Hair follicular keratinocyte (primary cell): ENCODE data around the gene TPPP3. TPM values are rescaled to one million over a fixed set of nuclear protein-coding genes. Genes with fewer than 3 reads are reported as not detected.

ENCODE experiments used
- total RNA-seq: library from RNA; depleted of rRNA; stranded (reverse); fragments of >200 nt; gene quantifications from 2 replicates; pipeline ENCODE4 v1.2.3, GENCODE V29; 2015

The TPPP3 gene
- total RNA-seq, result not detected in 2 replicates

GRCh38 chr16:67393111-67393787 is at the start of gene TPPP3:
TPPP3 (minus strand) TSS chr16:67393498; CDS start chr16:67391111, 2,387 bp downstream.

GRCh38 chr16:67430977-67431774 is 37.9 kb upstream of the TPPP3 start, which contains the start of gene HSD11B2:
HSD11B2 (plus strand) TSS chr16:67431121; CDS start chr16:67431249, 128 bp downstream.

GRCh38 chr16:67415872-67416793 is 22.8 kb upstream of the TPPP3 start, which contains the start of gene ZDHHC1:
ZDHHC1 (minus strand) TSS chr16:67416477; CDS start chr16:67407775, 8,702 bp downstream.

Other genes starting within 250 kb of the TPPP3 start
- 18.1 and 23.9 TPM in 2 replicates for gene B3GNT9, start 242.5 kb downstream of the TPPP3 start, total RNA-seq
- 34.4 and 39.5 TPM in 2 replicates for gene TRADD, start 233.6 kb downstream of the TPPP3 start, total RNA-seq
- 11.3 and 12.1 TPM in 2 replicates for gene FBXL8, start 233.5 kb downstream of the TPPP3 start, total RNA-seq
- 4.9 and 9.4 TPM in 2 replicates for gene HSF4, start 228.8 kb downstream of the TPPP3 start, total RNA-seq
- 24.8 and 31.0 TPM in 2 replicates for gene NOL3, start 223.0 kb downstream of the TPPP3 start, total RNA-seq
- gene MATCAP1, start 209.5 kb downstream of the TPPP3 start, total RNA-seq, result 9.2 and 12.7 TPM in 2 replicates
- 0.08 TPM in 1 of 2 replicates, not detected in the other for gene EXOC3L1, start 203.4 kb downstream of the TPPP3 start, total RNA-seq
- 81.8 and 112 TPM in 2 replicates for gene E2F4, start 201.3 kb downstream of the TPPP3 start, total RNA-seq
- gene ELMO3, start 194.4 kb downstream of the TPPP3 start, total RNA-seq, result 56.5 and 70.0 TPM in 2 replicates
- 30.2 and 46.2 TPM in 2 replicates for gene TMEM208, start 166.4 kb downstream of the TPPP3 start, total RNA-seq
- 24.1 and 35.0 TPM in 2 replicates for gene FHOD1, start 146.0 kb downstream of the TPPP3 start, total RNA-seq
- 0.65 and 1.2 TPM in 2 replicates for gene SLC9A5, start 144.5 kb downstream of the TPPP3 start, total RNA-seq
- gene PLEKHG4, start 114.0 kb downstream of the TPPP3 start, total RNA-seq, result 2.6 and 5.2 TPM in 2 replicates
- not detected in 2 replicates for gene KCTD19, start 66.8 kb downstream of the TPPP3 start, total RNA-seq
- 0.31 TPM in 1 of 2 replicates, not detected in the other for gene LRRC36, start 66.7 kb downstream of the TPPP3 start, total RNA-seq
- 4.4 and 6.2 TPM in 2 replicates for gene ZDHHC1, start 23.0 kb upstream of the TPPP3 start, total RNA-seq
- gene HSD11B2, start 37.6 kb upstream of the TPPP3 start, total RNA-seq, result 0.23 TPM in 1 of 2 replicates, not detected in the other
- 87.6 and 98.5 TPM in 2 replicates for gene ATP6V0D1, start 87.7 kb upstream of the TPPP3 start, total RNA-seq
- not detected in 2 replicates for gene AGRP, start 90.0 kb upstream of the TPPP3 start, total RNA-seq
- gene RIPOR1, start 135.3 kb upstream of the TPPP3 start, total RNA-seq, result 19.0 and 35.3 TPM in 2 replicates
- gene CTCF, start 169.0 kb upstream of the TPPP3 start, total RNA-seq, result 15.9 and 18.6 TPM in 2 replicates